ENCODE results near the gene MYO1A. TPM values are rescaled to one million over a fixed set of nuclear protein-coding genes. Genes with fewer than 3 reads are reported as not detected.
A peak's percentile ranks its signal among the peaks of the same experiment; 100 is the strongest.

Gene MYO1A
- total and polyA plus RNA-seq, 4 donors = 0.03 to 0.28 (median 0.08) TPM; not detected in 1

- H3K27ac ChIP-seq (ENCODE audit: low read depth in 1 of 2, low read length in 2 of 2) = peak overlapping the region in 1 of 2 donors; percentile 13
- WGBS = 88% methylated on average over 8 of the region's 8 CpGs
- DNase-seq (ENCODE audit: low spot score) = no peak
- H3K9ac ChIP-seq (ENCODE audit: low read depth in 1 of 2, low read length in 2 of 2) = no peak overlapping the region
- peaks cover 4 to 27% (median 11%) of the 10 kb centered on the region in 4 donors for H3K4me1 ChIP-seq (ENCODE audit: control insufficient read depth in 4 of 4, insufficient read depth in 4 of 4, low read length in 3 of 4)
- no peaks in the 10 kb centered on the region for H3K27me3 ChIP-seq (ENCODE audit: control insufficient read depth in 4 of 4, insufficient read depth in 4 of 4, low read length in 3 of 4)
- peaks cover 6 to 59% (median 47%) of the 10 kb centered on the region in 4 donors for H3K36me3 ChIP-seq (ENCODE audit: control insufficient read depth in 4 of 4, insufficient read depth in 3 of 4, low read depth in 1 of 4, low read length in 3 of 4)
- no peak for TF ChIP-seq GABPA (IDR thresholded peaks at IDR 0.05 in 1 of 2, conservative IDR thresholded peaks at IDR 0.05 in 1 of 2)
- no peak for TF ChIP-seq SP1 (IDR thresholded peaks at IDR 0.05)
- TF ChIP-seq JUND (IDR thresholded peaks at IDR 0.05) = no peak
- TF ChIP-seq REST (IDR thresholded peaks at IDR 0.05) = no peak
- no peak for TF ChIP-seq RXRA (IDR thresholded peaks at IDR 0.05)
- no peak for TF ChIP-seq FOXA1 (IDR thresholded peaks at IDR 0.05)
- TF ChIP-seq CTCF (IDR thresholded peaks at IDR 0.05; ENCODE audit: low read depth, low read length, missing input control) = no peak
- TF ChIP-seq HNF4A (conservative IDR thresholded peaks at IDR 0.05) = no peak
- no peak for TF ChIP-seq YY1 (IDR thresholded peaks at IDR 0.05)
- TF ChIP-seq ATF3 (IDR thresholded peaks at IDR 0.05) = no peak
- TF ChIP-seq ZBTB33 (IDR thresholded peaks at IDR 0.05) = no peak
- no peak for TF ChIP-seq RAD21 (IDR thresholded peaks at IDR 0.05)
- TF ChIP-seq HNF4G (IDR thresholded peaks at IDR 0.05) = no peak
- no peak for TF ChIP-seq TAF1 (conservative IDR thresholded peaks at IDR 0.05)
- TF ChIP-seq FOXA2 (IDR thresholded peaks at IDR 0.05) = no peak
- TF ChIP-seq NR2F2 (IDR thresholded peaks at IDR 0.05) = no peak
- TF ChIP-seq EGR1 (IDR thresholded peaks at IDR 0.05; ENCODE audit: low read depth in 2 of 2) = no peak
- no peaks in the 10 kb centered on the region for H3K9me3 ChIP-seq (ENCODE audit: control insufficient read depth in 4 of 4, low read length in 3 of 4)
- no peak overlapping the region for H3K4me3 ChIP-seq (ENCODE audit: low read depth in 1 of 3, low read length in 3 of 3)
Measured at GRCh38 chr12:57096748-57097553, 47.0 kb upstream of the MYO1A start.
